ENCODE data around the gene SEPTIN12.

DNA sequence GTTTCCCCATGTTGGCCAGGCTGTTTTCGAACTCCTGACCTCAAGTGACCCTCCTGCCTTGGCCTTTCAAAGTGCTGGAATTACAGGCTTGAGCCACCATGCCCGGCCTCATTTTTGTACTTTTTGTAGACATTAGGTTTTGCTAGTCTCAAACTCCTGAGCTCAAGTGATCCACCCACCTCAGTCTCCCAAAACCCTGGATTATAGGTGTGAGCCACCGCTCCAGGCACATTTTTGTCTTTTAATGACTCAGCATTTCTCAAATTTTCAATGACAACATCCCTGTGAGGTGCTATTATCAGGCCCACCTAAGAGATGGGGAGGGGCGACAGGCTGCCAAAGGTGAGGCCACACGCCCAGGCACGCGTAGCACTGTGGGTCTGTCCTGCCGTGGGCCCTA is 1.1 kb downstream of the SEPTIN12 start:
- TF ChIP-seq, protein P1, sequence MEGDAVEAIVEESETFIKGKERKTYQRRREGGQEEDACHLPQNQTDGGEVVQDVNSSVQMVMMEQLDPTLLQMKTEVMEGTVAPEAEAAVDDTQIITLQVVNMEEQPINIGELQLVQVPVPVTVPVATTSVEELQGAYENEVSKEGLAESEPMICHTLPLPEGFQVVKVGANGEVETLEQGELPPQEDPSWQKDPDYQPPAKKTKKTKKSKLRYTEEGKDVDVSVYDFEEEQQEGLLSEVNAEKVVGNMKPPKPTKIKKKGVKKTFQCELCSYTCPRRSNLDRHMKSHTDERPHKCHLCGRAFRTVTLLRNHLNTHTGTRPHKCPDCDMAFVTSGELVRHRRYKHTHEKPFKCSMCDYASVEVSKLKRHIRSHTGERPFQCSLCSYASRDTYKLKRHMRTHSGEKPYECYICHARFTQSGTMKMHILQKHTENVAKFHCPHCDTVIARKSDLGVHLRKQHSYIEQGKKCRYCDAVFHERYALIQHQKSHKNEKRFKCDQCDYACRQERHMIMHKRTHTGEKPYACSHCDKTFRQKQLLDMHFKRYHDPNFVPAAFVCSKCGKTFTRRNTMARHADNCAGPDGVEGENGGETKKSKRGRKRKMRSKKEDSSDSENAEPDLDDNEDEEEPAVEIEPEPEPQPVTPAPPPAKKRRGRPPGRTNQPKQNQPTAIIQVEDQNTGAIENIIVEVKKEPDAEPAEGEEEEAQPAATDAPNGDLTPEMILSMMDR (IDR thresholded peaks at IDR 0.05; ENCODE audit: control extremely low read depth in 1 of 3, insufficient read depth in 1 of 3, low read depth in 1 of 3, low read length in 3 of 3) = no peak
- TF ChIP-seq POLR2A (IDR thresholded peaks at IDR 0.05; ENCODE audit: control extremely low read depth in 1 of 2, low read depth in 2 of 2, low read length in 2 of 2) (no peak), HDAC6 (IDR thresholded peaks at IDR 0.05; ENCODE audit: low read depth, low read length) (no peak)

Measured in H1 (cell line).